SK-N-SH treated with all-trans-retinoic acid at 6 μM for 48 hours (cell line): Measurements from ENCODE around the gene TSTD1.

Experiments used
- ATAC-seq: fragments of 200-7000 bp; cut with Tn5 transposase; 3 replicates; pipeline ENCODE4 v1.9.1; 2020; ENCODE audit warnings: mild to moderate bottlenecking, moderate library complexity
- BACH2 ChIP-seq: fragments of 250-450 bp; sonication (Bioruptor Pico); IDR thresholded peaks from 2 replicates; pipeline ENCODE4 v1.9.0; 2021; ENCODE audit warnings: mild to moderate bottlenecking, borderline replicate concordance
- CREB5 ChIP-seq: fragments of 250-450 bp; sonication (Bioruptor Pico); IDR thresholded peaks from 2 replicates; pipeline ENCODE4 v1.5.1; 2020; ENCODE audit warnings: low read depth, mild to moderate bottlenecking, moderate library complexity
- CSDC2 ChIP-seq: fragments of 250-450 bp; sonication (Bioruptor Pico); IDR thresholded peaks from 2 replicates; pipeline ENCODE4 v1.5.0; 2020; ENCODE audit warnings: mild to moderate bottlenecking, moderate library complexity
- CSRNP3 ChIP-seq: fragments of 250-450 bp; sonication (Bioruptor Pico); IDR thresholded peaks from 2 replicates; pipeline ENCODE4 v1.5.1; 2021; ENCODE audit warnings: mild to moderate bottlenecking, moderate library complexity
- GLIS3 ChIP-seq: fragments of 250-450 bp; sonication (Bioruptor Pico); IDR thresholded peaks from 2 replicates; pipeline ENCODE4 v1.5.0; 2020; ENCODE audit warnings: mild to moderate bottlenecking, moderate library complexity
- ISL1 ChIP-seq: fragments of 250-450 bp; sonication (Bioruptor Pico); IDR thresholded peaks from 2 replicates; pipeline ENCODE4 v2.1.2; 2022; ENCODE audit warnings: mild to moderate bottlenecking, moderate library complexity
- OSR1 ChIP-seq: fragments of 250-450 bp; sonication (Bioruptor Pico); IDR thresholded peaks from 2 replicates; pipeline ENCODE4 v1.8.0; 2022; ENCODE audit warnings: moderate library complexity, mild to moderate bottlenecking, inconsistent platforms
- PATZ1 ChIP-seq: fragments of 250-450 bp; sonication (Bioruptor Pico); IDR thresholded peaks from 2 replicates; pipeline ENCODE4 v1.8.0; 2020; ENCODE audit warnings: mild to moderate bottlenecking, moderate library complexity, borderline replicate concordance
- POU6F1 ChIP-seq: fragments of 250-450 bp; sonication (Bioruptor Pico); IDR thresholded peaks from 2 replicates; pipeline ENCODE4 v1.8.0; 2021; ENCODE audit warnings: low read depth, mild to moderate bottlenecking, moderate library complexity, borderline replicate concordance
- PPARA ChIP-seq: fragments of 250-450 bp; sonication (Bioruptor Pico); IDR thresholded peaks from 2 replicates; pipeline ENCODE4 v1.5.0; 2020; ENCODE audit warnings: mild to moderate bottlenecking, borderline replicate concordance
- RARB ChIP-seq: fragments of 250-450 bp; sonication (Bioruptor Pico); IDR thresholded peaks from 2 replicates; pipeline ENCODE4 v1.8.0; 2021; ENCODE audit warnings: mild to moderate bottlenecking, moderate library complexity
- TCF4 ChIP-seq: fragments of 250-450 bp; sonication (Bioruptor Pico); IDR thresholded peaks from 2 replicates; pipeline ENCODE4 v1.8.0; 2021; ENCODE audit warnings: mild to moderate bottlenecking, moderate library complexity, borderline replicate concordance
- TOX ChIP-seq: fragments of 250-450 bp; sonication (Bioruptor Pico); IDR thresholded peaks from 2 replicates; pipeline ENCODE4 v1.8.0; 2021; ENCODE audit warnings: mild to moderate bottlenecking, moderate library complexity, borderline replicate concordance
- TSHZ2 ChIP-seq: fragments of 250-450 bp; sonication (Bioruptor Pico); IDR thresholded peaks from 2 replicates; pipeline ENCODE4 v1.5.0; 2020; ENCODE audit warnings: mild to moderate bottlenecking, moderate library complexity
- ZC3H10 ChIP-seq: fragments of 250-450 bp; sonication (Bioruptor Pico); IDR thresholded peaks from 2 replicates; pipeline ENCODE4 v1.5.1; 2021; ENCODE audit warnings: mild to moderate bottlenecking, moderate library complexity
- ZFP3 ChIP-seq: fragments of 250-450 bp; sonication (Bioruptor Pico); IDR thresholded peaks from 2 replicates; pipeline ENCODE4 v1.5.0; 2020; ENCODE audit warnings: mild to moderate bottlenecking, moderate library complexity
- ZFP30 ChIP-seq: fragments of 450-650 bp; formaldehyde crosslinking; IDR thresholded peaks from 2 replicates; pipeline ENCODE4 v1.5.0; 2022; ENCODE audit warnings: mild to moderate bottlenecking, moderate library complexity
- ZNF565 ChIP-seq: fragments of 450-650 bp; formaldehyde crosslinking; conservative IDR thresholded peaks from 2 replicates; pipeline ENCODE4 v1.5.0; 2020; ENCODE audit warnings: low read depth, mild to moderate bottlenecking, moderate library complexity
- ZNF70 ChIP-seq: fragments of 450-650 bp; formaldehyde crosslinking; IDR thresholded peaks from 2 replicates; pipeline ENCODE4 v1.5.0; 2020; ENCODE audit warnings: mild to moderate bottlenecking, moderate library complexity
- ZNF8 ChIP-seq: fragments of 450-650 bp; formaldehyde crosslinking; IDR thresholded peaks from 2 replicates; pipeline ENCODE4 v1.5.0; 2020; ENCODE audit warnings: mild to moderate bottlenecking, moderate library complexity

Gene TSTD1

GRCh38 chr1:161077426-161077825 is 38.7 kb upstream of the TSTD1 start:
- TF ChIP-seq ZFP30 (no peak), ZC3H10 (CRISPR knock-in tag) (no peak), CSRNP3 (CRISPR knock-in tag) (no peak), ZNF565 (CRISPR knock-in tag) (no peak), ZNF8 (CRISPR knock-in tag) (no peak), GLIS3 (CRISPR knock-in tag) (no peak), TCF4 (CRISPR knock-in tag) (no peak), POU6F1 (CRISPR knock-in tag) (no peak), RARB (CRISPR knock-in tag) (no peak), ZNF70 (no peak), OSR1 (CRISPR knock-in tag) (no peak), PATZ1 (CRISPR knock-in tag) (no peak), CSDC2 (CRISPR knock-in tag) (no peak), ISL1 (CRISPR knock-in tag) (no peak), TSHZ2 (CRISPR knock-in tag) (no peak), ZFP3 (CRISPR knock-in tag) (no peak)
- no peak for ATAC-seq

GRCh38 chr1:161076410-161076809 is 37.6 kb upstream of the TSTD1 start:
- no peak for TF ChIP-seq TOX (CRISPR knock-in tag)
- no peak for TF ChIP-seq OSR1 (CRISPR knock-in tag)
- TF ChIP-seq PPARA (CRISPR knock-in tag) = no peak
- no peak for TF ChIP-seq PATZ1 (CRISPR knock-in tag)
- no peak for TF ChIP-seq ZNF565 (CRISPR knock-in tag)
- no peak for TF ChIP-seq CSDC2 (CRISPR knock-in tag)
- no peak for TF ChIP-seq ZC3H10 (CRISPR knock-in tag)
- no peak for TF ChIP-seq CREB5
- no peak for TF ChIP-seq ZNF8 (CRISPR knock-in tag)
- no peak for TF ChIP-seq ZNF70
- TF ChIP-seq RARB (CRISPR knock-in tag) = no peak
- TF ChIP-seq ZFP3 (CRISPR knock-in tag) = no peak
- TF ChIP-seq BACH2 (CRISPR knock-in tag) = no peak
- no peak for ATAC-seq
